ENCODE data around the gene CYTH4.

- TF ChIP-seq CTCF (IDR thresholded peaks at IDR 0.05) (no peak), POLR2A (IDR thresholded peaks at IDR 0.05) (no peak)
Observed at GRCh38 chr22:37244114-37244921, 38.0 kb upstream of the CYTH4 start, which contains the start of gene RAC2.
